ENCODE results near the gene UBE2Q1.
"Not testable (repeated sequence)": the region's sequence is repeated elsewhere in the genome, so short reads cannot be mapped to it uniquely, and the experiment has no call there.

The UBE2Q1 gene

GRCh38 chr1:154550657-154551056 is 7.8 kb downstream of the UBE2Q1 start:
- DNase-seq (ENCODE audit: low spot score), result no peak

DNA sequence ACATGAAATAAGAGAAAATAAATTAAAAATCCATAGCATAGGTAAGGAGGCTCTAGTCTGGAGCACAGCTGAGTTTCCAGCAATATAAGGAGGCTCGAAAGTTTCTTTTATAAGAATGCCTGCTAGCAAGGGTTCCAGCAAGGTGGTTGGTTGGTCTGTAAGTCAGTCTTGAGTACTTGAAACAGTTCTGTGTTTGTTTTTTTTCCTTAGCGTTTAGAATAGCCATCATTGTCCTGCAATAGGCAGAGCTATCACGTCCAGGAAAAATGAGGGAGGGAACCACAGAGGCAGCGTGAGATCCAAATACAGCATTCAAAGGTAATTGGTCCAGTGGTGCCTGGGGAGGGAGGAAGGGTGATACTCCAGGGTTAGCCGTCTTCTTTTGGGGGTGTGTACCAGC is 8.4 kb downstream of the UBE2Q1 start:
- DNase-seq (ENCODE audit: low spot score), result no peak

DNA sequence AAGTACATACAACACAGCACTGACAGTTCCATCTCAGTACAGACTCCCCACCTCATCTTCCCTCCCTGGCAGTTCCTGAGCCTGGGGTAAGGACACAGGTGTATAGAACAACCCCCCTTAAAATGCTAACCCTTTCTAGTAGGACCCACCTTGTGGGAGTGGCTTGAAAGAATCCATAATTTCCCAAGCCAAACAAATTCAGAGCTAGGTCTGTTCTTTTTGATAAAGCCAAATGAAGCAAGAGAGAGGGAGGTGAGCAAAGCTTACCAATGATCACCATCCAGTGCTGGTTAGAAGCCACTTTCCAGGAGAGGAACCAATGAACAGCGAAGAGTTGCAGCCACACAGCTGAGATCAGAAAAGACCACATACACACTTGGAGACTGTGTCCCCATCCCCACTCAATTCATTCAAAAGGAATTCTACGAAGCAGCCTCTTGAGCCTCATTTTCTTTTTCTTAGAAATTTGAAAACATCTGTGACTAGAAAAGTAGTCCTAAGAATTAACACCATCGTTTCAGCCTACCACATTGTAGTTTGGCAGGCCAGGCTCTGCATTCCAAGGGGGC is 9.2 kb downstream of the UBE2Q1 start:
- no peak for DNase-seq (ENCODE audit: low spot score)

DNA sequence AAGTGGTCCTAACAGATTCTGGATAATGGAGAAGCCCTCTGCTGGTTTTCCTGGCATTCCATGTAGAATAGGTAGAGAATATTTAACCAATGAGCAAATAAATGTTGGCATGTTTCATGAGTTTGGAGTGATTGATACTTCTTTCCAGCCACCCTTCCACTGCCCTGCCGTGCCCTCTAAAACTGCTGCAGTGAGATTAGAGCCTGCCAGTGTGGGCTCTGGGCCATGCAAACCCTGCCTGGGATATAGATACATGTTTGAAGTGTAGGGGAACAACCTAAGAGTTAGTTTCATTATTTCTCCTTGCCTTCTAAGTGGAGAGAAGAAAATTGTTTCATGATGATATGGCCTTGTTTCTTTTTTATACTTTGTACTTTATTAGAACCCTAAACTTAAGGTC is 10.4 kb downstream of the UBE2Q1 start:
- no peak for DNase-seq (ENCODE audit: low spot score)

GRCh38 chr1:154547105-154547732 is 11.2 kb downstream of the UBE2Q1 start:
- no peak for DNase-seq (ENCODE audit: low spot score)

- peak; percentile 44 for DNase-seq (ENCODE audit: low spot score)
Observed at GRCh38 chr1:154546264-154547063, 12.0 kb downstream of the UBE2Q1 start.

DNA sequence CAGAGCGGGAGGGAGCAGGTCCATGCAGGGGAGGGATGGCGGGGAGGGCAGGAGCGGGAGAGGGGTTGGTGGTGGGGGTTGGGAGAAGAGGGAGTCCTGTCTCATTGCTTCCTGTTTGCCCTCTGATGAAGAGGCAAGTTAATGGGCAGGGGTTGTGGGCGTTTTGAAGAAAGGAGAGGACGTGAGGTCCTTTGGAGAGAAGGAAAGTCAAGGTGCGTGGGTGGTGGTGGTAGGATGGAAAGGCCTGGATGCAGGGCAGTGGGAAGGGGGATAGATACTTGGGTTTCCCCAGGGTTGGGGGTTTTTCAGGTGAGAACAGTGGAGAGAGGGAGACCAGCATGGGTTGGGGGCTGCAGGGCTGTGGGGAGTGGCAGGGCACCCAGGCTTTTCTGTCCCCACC is 17.2 kb downstream of the UBE2Q1 start:
- no peak for DNase-seq (ENCODE audit: low spot score)

GRCh38 chr1:154539486-154540483 is 18.7 kb downstream of the UBE2Q1 start:
- no peak for DNase-seq (ENCODE audit: low spot score)

GRCh38 chr1:154536570-154536969 is 21.9 kb downstream of the UBE2Q1 start:
- DNase-seq (ENCODE audit: low spot score), result no peak

- DNase-seq (ENCODE audit: low spot score), result no peak
Observed at GRCh38 chr1:154533952-154534844, 24.3 kb downstream of the UBE2Q1 start.

DNA sequence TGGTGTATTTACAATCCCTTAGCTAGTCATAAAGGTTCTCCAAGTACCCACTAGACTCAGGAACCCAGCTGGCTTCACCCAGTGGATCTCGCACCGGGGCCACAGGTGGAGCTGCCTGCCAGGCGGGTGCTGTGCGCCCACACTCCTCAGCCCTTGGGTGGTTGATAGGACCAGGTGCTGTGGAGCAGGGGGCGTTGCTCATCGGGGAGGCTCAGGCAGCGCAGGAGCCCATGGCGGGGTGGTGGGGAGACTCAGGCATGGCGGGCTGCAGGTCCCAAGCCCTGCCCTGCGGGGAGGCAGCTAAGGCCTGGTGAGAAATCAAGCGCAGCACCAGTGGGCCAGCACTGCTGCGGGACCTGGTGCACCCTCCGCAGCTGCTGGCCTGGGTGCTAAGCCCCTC is 26.5 kb downstream of the UBE2Q1 start:
- DNase-seq (ENCODE audit: low spot score), result not testable (repeated sequence)

- no peak for DNase-seq (ENCODE audit: low spot score)
Observed at GRCh38 chr1:154529308-154529707, 29.2 kb downstream of the UBE2Q1 start.

DNA sequence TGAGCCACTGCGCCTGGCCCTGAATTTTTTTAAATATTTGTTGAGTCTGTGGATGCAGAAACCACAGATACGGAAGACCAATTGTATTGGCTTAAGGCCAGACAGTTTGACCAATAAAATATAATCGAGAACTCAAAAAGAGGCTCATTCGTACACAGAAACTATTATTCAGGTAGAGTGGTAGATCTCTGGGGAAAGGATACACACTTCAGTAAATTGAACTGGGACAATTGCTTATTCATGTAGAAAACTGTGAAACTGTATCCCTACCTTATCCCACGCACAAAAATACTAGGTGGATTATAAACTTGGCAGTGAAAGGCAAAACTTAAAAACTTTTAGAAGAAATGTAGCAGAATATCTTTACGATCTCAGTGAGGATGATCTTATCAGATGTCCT is 31.3 kb downstream of the UBE2Q1 start:
- no peak for DNase-seq (ENCODE audit: low spot score)

- DNase-seq (ENCODE audit: low spot score), result no peak
Observed at GRCh38 chr1:154524881-154525280, 33.6 kb downstream of the UBE2Q1 start.

- DNase-seq (ENCODE audit: low spot score), result no peak
Observed at GRCh38 chr1:154521695-154522094, 36.8 kb downstream of the UBE2Q1 start.

DNA sequence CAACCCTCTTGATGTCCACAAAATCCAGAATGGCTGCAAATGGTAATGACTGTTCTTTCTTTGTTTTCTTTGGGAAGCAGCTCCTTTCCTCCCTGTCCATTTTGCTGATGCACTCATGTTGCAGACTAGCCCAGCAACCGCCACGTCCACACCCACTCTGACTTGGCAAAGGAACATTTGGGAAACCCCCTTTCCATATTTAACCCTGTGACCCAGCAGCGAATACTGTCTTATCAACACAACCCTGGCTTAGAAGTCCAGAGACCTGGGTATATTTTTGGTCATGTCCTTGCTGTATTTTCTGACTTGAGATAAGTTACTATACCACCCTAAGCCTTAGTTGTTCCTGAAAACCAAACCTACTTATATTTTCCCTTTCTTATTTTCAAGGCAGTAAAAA is 38.1 kb downstream of the UBE2Q1 start:
- no peak for DNase-seq (ENCODE audit: low spot score)

DNA sequence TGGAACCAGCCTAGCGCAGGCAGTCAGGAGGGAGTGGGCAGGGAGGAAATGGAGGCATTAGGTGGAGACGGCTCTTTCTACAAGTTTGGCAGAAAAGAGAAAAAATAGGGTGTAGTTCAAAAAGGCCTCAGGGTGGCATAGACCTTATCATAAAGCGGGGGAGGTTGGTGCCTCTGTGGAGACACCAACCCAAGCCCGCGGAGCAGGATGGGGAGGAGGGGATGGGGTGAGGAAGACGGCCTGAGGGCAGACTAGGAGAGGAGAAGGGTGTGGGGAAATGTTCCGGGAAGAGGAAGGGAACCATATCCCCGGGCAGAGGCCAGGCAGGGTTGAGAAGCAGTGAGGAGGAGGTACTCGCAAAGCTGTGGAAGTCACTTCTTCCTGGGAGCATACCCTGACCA is 38.9 kb downstream of the UBE2Q1 start:
- DNase-seq (ENCODE audit: low spot score), result no peak

DNA sequence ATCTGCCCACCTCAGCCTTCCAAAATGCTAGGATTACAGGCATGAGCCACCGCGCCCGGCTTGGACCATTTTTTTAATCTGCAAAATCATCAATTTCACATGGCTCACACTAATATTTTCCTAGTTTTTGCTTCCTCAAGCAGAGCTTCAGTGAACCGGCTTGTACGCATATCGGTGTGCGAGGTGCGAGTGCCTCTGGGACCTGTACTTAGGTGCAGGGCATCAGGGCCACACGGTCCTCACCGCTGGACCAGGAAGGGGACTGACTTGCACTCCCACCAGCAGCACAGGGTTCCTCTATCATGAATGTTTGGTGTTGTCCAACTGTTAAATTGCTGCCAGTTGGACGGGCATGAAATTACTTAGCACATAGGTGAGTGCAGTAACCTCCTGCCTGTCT is 40.8 kb downstream of the UBE2Q1 start:
- no peak for DNase-seq (ENCODE audit: low spot score)

DNA sequence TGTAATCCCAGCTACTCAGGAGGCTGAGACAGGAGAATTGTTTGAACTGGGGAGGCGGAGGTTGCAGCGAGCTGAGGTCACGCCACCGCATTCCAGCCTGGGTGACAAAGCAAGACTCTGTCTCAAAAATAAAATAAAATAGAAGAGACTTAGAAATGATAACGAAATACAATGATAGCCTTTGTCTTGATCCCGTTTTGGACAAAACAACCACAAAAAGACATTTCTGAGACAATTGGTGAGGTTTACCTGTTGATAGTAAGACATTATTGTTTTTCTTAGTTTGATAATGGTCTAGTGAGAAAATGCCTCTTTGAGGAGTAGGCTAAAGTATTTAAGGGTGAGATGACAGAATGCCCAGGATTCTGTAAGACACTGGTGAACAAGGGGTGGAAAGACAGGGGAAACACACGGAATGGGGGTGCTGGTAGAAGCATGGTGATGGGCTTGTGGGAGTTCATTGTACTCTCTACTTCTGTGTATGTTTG is 44.4 kb downstream of the UBE2Q1 start:
- DNase-seq (ENCODE audit: low spot score), result no peak

GRCh38 chr1:154512760-154513159 is 45.7 kb downstream of the UBE2Q1 start:
- DNase-seq (ENCODE audit: low spot score), result no peak

- DNase-seq (ENCODE audit: low spot score), result no peak
Observed at GRCh38 chr1:154503898-154504297, 54.6 kb downstream of the UBE2Q1 start.

Data from CD4-positive, alpha-beta T cell treated with Interleukin-6 at 100 ng/mL for 8 hours (primary cell).